ENCODE measurements around the gene CPSF4.

CPSF4 gene

GRCh38 chr7:99428972-99429566 is 9.7 kb upstream of the CPSF4 start:
- no peak for TF ChIP-seq POLR2AphosphoS5 (IDR thresholded peaks at IDR 0.05; ENCODE audit: low read depth, low read length)
- no peak for TF ChIP-seq REST (IDR thresholded peaks at IDR 0.05; ENCODE audit: insufficient read depth in 1 of 2, low read depth in 2 of 2, low read length in 2 of 2)
- TF ChIP-seq FOXP2 (optimal IDR thresholded peaks at IDR 0.05; ENCODE audit: borderline replicate concordance, extremely low read depth, extremely low read length, insufficient read depth) = no peak
- no peak for TF ChIP-seq TAF1 (IDR thresholded peaks at IDR 0.05; ENCODE audit: borderline replicate concordance, insufficient read depth, low read length)
- no peak for TF ChIP-seq SIN3A (IDR thresholded peaks at IDR 0.05; ENCODE audit: borderline replicate concordance, insufficient read depth, low read length)

- TF ChIP-seq REST (IDR thresholded peaks at IDR 0.05; ENCODE audit: insufficient read depth in 1 of 2, low read depth in 2 of 2, low read length in 2 of 2) (no peak), POLR2AphosphoS5 (IDR thresholded peaks at IDR 0.05; ENCODE audit: low read depth, low read length) (no peak), FOXP2 (optimal IDR thresholded peaks at IDR 0.05; ENCODE audit: borderline replicate concordance, extremely low read depth, extremely low read length, insufficient read depth) (no peak), TAF1 (IDR thresholded peaks at IDR 0.05; ENCODE audit: borderline replicate concordance, insufficient read depth, low read length) (no peak), SIN3A (IDR thresholded peaks at IDR 0.05; ENCODE audit: borderline replicate concordance, insufficient read depth, low read length) (no peak)
Measured at GRCh38 chr7:99429756-99430155, 9.0 kb upstream of the CPSF4 start.

GRCh38 chr7:99433158-99433557 is 5.6 kb upstream of the CPSF4 start:
- TF ChIP-seq TAF1 (IDR thresholded peaks at IDR 0.05; ENCODE audit: borderline replicate concordance, insufficient read depth, low read length) (no peak), POLR2AphosphoS5 (IDR thresholded peaks at IDR 0.05; ENCODE audit: low read depth, low read length) (no peak), FOXP2 (optimal IDR thresholded peaks at IDR 0.05; ENCODE audit: borderline replicate concordance, extremely low read depth, extremely low read length, insufficient read depth) (no peak), REST (IDR thresholded peaks at IDR 0.05; ENCODE audit: insufficient read depth in 1 of 2, low read depth in 2 of 2, low read length in 2 of 2) (no peak), SIN3A (IDR thresholded peaks at IDR 0.05; ENCODE audit: borderline replicate concordance, insufficient read depth, low read length) (no peak)

GRCh38 chr7:99437946-99438572 is 684 bp upstream of the CPSF4 start:
- TF ChIP-seq SIN3A (IDR thresholded peaks at IDR 0.05; ENCODE audit: borderline replicate concordance, insufficient read depth, low read length) (no peak), FOXP2 (optimal IDR thresholded peaks at IDR 0.05; ENCODE audit: borderline replicate concordance, extremely low read depth, extremely low read length, insufficient read depth) (no peak), POLR2AphosphoS5 (IDR thresholded peaks at IDR 0.05; ENCODE audit: low read depth, low read length) (no peak), REST (IDR thresholded peaks at IDR 0.05; ENCODE audit: insufficient read depth in 1 of 2, low read depth in 2 of 2, low read length in 2 of 2) (no peak), TAF1 (IDR thresholded peaks at IDR 0.05; ENCODE audit: borderline replicate concordance, insufficient read depth, low read length) (no peak)
